Ishikawa (cell line): ENCODE measurements around the gene PDE4B.

Source experiments
- CEBPB ChIP-seq: IDR thresholded peaks from 2 replicates; pipeline ENCODE4 v1.6.1; 2012
- CREB1 ChIP-seq: IDR thresholded peaks from 2 replicates; pipeline ENCODE4 v1.6.1; 2012; ENCODE audit warnings: low read depth
- EGR1 ChIP-seq: IDR thresholded peaks from 2 replicates; pipeline ENCODE4 v1.6.1; 2012
- EP300 ChIP-seq: IDR thresholded peaks from 2 replicates; pipeline ENCODE4 v1.6.1; 2012; ENCODE audit warnings: borderline replicate concordance
- MAX ChIP-seq: IDR thresholded peaks from 2 replicates; pipeline ENCODE4 v1.6.1; 2012
- NFIC ChIP-seq: IDR thresholded peaks from 2 replicates; pipeline ENCODE4 v1.6.1; 2012
- RAD21 ChIP-seq: IDR thresholded peaks from 2 replicates; pipeline ENCODE4 v1.6.1; 2012; ENCODE audit warnings: low read depth
- TAF1 ChIP-seq: IDR thresholded peaks from 2 replicates; pipeline ENCODE4 v1.6.1; 2012; ENCODE audit warnings: low read depth, mild to moderate bottlenecking
- USF1 ChIP-seq: IDR thresholded peaks from 2 replicates; pipeline ENCODE4 v1.6.1; 2012
- YY1 ChIP-seq: IDR thresholded peaks from 2 replicates; pipeline ENCODE4 v1.6.1; 2012; ENCODE audit warnings: low read depth
- ZBTB7A ChIP-seq: IDR thresholded peaks from 2 replicates; pipeline ENCODE4 v1.6.1; 2012; ENCODE audit warnings: low read depth
- TF ChIP-seq, protein P1 (sequence below): IDR thresholded peaks from 2 replicates; pipeline ENCODE4 v1.6.1; 2012; ENCODE audit warnings: low read depth, mild to moderate bottlenecking

DNA sequence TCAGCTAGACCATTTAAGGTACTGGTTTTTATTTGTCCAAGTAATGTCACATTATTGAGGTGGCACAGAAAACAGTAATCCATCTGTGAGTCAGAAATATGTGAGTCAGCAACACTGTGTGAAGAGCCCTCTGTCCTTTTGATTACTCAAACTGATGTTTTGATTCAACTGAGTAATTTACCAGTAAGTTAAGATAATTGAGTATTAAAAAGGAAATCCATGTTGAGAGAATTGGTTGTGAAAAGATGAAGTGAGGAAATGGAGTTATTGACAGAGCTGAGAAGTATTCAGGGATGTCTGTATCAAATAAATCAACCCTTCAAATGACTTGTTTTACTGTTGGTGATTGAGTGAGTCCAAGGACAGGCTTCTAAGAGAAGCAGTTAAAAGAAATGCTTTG lies 438.5 kb downstream of the PDE4B start:
- TF ChIP-seq MAX (no peak), USF1 (no peak), EP300 (no peak), YY1 (no peak), RAD21 (no peak), CREB1 (no peak), NFIC (no peak), EGR1 (no peak), CEBPB (no peak), TAF1 (no peak), ZBTB7A (no peak)
- TF ChIP-seq, protein P1, sequence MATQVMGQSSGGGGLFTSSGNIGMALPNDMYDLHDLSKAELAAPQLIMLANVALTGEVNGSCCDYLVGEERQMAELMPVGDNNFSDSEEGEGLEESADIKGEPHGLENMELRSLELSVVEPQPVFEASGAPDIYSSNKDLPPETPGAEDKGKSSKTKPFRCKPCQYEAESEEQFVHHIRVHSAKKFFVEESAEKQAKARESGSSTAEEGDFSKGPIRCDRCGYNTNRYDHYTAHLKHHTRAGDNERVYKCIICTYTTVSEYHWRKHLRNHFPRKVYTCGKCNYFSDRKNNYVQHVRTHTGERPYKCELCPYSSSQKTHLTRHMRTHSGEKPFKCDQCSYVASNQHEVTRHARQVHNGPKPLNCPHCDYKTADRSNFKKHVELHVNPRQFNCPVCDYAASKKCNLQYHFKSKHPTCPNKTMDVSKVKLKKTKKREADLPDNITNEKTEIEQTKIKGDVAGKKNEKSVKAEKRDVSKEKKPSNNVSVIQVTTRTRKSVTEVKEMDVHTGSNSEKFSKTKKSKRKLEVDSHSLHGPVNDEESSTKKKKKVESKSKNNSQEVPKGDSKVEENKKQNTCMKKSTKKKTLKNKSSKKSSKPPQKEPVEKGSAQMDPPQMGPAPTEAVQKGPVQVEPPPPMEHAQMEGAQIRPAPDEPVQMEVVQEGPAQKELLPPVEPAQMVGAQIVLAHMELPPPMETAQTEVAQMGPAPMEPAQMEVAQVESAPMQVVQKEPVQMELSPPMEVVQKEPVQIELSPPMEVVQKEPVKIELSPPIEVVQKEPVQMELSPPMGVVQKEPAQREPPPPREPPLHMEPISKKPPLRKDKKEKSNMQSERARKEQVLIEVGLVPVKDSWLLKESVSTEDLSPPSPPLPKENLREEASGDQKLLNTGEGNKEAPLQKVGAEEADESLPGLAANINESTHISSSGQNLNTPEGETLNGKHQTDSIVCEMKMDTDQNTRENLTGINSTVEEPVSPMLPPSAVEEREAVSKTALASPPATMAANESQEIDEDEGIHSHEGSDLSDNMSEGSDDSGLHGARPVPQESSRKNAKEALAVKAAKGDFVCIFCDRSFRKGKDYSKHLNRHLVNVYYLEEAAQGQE = no peak
